Activated naive CD4-positive, alpha-beta T cell treated with anti-CD3 and anti-CD28 coated beads, Interleukin-2, amount 10 ng/mL, durations not matched to agents 7 days and 5 days (primary cell): ENCODE results near the gene ARMC10.
"Not testable (repeated sequence)": the region's sequence is repeated elsewhere in the genome, so short reads cannot be mapped to it uniquely, and the experiment has no call there.

Source experiments
- CTCF ChIA-PET: fragments of 350-600 bp; sonication (Branson Sonifier 250); formaldehyde crosslinking; loops from one replicate; lab custom pipeline; 2021; ENCODE audit warnings: antibody characterized with exemption; lab: Charles Lee
- DNase-seq: peaks from one replicate; pipeline ENCODE4 v3.0.0-alpha.2; 2020
- H3K27ac Mint-ChIP-seq: one replicate; pipeline ENCODE4 v1.8.0; 2021; ENCODE audit warnings: mild to moderate bottlenecking, moderate library complexity, mixed read lengths
- H3K27me3 Mint-ChIP-seq: one replicate; pipeline ENCODE4 v1.8.0; 2021; ENCODE audit warnings: mild to moderate bottlenecking, mixed read lengths
- H3K36me3 Mint-ChIP-seq: one replicate; pipeline ENCODE4 v1.8.0; 2021; ENCODE audit warnings: mixed read lengths
- H3K4me1 Mint-ChIP-seq: one replicate; pipeline ENCODE4 v1.8.0; 2021; ENCODE audit warnings: mixed read lengths
- H3K4me3 Mint-ChIP-seq: one replicate; pipeline ENCODE4 v1.8.0; 2021; ENCODE audit warnings: mild to moderate bottlenecking, moderate library complexity, mixed read lengths
- H3K9me3 Mint-ChIP-seq: one replicate; pipeline ENCODE4 v1.8.0; 2021; ENCODE audit warnings: mixed read lengths

ARMC10 gene

DNA sequence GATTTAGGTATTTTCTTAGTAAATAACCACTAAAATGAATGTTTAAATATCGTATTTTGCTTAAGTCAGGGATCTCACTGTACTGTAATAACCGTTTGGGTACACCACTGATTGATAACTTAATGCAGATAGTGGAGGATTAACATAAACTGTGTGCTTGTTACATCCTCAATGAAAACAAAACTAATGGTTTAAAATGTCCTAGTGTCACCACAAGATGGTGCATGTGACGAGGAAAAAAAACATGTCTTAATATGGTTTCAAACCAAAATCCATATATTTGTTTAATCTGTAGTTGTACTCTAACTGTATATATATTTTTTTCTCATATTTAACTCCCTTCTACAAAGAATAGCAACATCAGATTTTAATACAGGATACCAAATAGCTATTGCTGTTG lies 19.2 kb downstream of the ARMC10 start:
- no peak for DNase-seq
- H3K4me1 Mint-ChIP-seq: no peaks in the 10 kb centered on the region
- H3K27me3 Mint-ChIP-seq: no peaks in the 10 kb centered on the region
- H3K27ac Mint-ChIP-seq: no peak overlapping the region
- H3K9me3 Mint-ChIP-seq: no peaks in the 10 kb centered on the region
- peaks cover 35% of the 10 kb centered on the region for H3K36me3 Mint-ChIP-seq
- CTCF ChIA-PET: no interaction called here
- H3K4me3 Mint-ChIP-seq: no peak overlapping the region

DNA sequence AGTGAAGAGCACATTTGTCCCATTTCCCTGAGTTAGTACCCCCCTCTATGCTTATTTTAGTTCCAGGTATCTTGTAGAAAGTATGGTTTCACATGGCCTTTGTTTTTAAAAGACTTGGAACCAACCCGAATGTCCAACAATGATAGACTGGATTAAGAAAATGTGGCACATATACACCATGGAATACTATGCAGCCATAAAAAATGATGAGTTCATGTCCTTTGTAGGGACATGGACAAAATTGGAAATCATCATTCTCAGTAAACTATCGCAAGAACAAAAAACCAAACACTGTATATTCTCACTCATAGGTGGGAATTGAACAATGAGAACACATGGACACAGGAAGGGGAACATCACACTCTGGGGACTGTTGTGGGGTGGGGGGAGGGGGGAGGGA lies 20.6 kb downstream of the ARMC10 start:
- H3K4me1 Mint-ChIP-seq, DNase-seq, H3K27me3 Mint-ChIP-seq, H3K9me3 Mint-ChIP-seq, H3K27ac Mint-ChIP-seq, CTCF ChIA-PET, H3K4me3 Mint-ChIP-seq: not testable (repeated sequence)
- H3K36me3 Mint-ChIP-seq: peaks cover 25% of the 10 kb centered on the region

DNA sequence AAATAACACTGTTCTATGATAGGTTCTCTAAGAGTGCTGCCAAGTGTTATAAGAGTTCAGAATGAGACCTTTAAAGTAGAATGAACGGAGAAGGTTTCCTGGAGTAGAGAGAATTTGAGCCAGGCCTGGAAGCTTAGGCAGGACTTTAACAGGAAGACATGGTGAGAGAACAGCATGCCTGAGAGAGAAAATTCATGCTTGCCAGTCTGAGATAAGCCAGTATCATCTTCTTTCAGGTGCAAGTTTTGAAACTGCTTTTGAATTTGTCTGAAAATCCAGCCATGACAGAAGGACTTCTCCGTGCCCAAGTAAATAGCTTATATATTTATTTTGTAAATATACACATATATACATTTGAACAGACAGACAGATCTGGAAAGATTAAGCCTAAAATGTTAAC lies 22.1 kb downstream of the ARMC10 start:
- CTCF ChIA-PET: no interaction called here
- no peaks in the 10 kb centered on the region for H3K4me1 Mint-ChIP-seq

DNA sequence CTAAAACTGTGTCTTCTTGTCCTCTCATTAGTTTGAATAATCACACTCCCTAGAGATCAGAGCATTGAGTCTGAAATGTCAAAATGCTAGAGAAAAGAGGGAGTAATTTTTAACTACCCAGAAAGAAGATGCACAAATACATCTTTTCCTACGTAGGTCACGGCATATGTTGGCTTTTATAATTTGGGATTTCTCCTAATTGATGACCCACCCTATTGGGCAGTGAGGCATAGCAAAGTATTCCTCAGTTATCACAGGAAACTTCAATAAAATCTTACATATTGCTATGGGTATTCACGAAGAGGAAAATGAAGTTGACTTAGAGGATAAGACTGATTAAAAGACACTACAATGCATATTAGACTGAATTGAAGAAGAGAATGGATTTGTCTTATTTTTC lies 25.4 kb downstream of the ARMC10 start:
- DNase-seq: no peak
- no peaks in the 10 kb centered on the region for H3K4me1 Mint-ChIP-seq
- no peak overlapping the region for H3K27ac Mint-ChIP-seq
- CTCF ChIA-PET: interaction anchor here (1.0 kb wide), 1 partner anchor 48 kb away, joined by 3 read pairs; the partner anchor contains the start of gene NAPEPLD
- H3K36me3 Mint-ChIP-seq: peaks cover 20% of the 10 kb centered on the region
- no peaks in the 10 kb centered on the region for H3K9me3 Mint-ChIP-seq
- H3K4me3 Mint-ChIP-seq: no peak overlapping the region
- no peaks in the 10 kb centered on the region for H3K27me3 Mint-ChIP-seq

More for the DNA sequence above, 22.1 kb downstream of the ARMC10 start:
- Mint-ChIP-seq H3K4me3 (no peak overlapping the region), H3K27ac (no peak overlapping the region), H3K9me3 (no peaks in the 10 kb centered on the region), H3K36me3 (peaks cover 19% of the 10 kb centered on the region), H3K27me3 (no peaks in the 10 kb centered on the region)
- DNase-seq: no peak

DNA sequence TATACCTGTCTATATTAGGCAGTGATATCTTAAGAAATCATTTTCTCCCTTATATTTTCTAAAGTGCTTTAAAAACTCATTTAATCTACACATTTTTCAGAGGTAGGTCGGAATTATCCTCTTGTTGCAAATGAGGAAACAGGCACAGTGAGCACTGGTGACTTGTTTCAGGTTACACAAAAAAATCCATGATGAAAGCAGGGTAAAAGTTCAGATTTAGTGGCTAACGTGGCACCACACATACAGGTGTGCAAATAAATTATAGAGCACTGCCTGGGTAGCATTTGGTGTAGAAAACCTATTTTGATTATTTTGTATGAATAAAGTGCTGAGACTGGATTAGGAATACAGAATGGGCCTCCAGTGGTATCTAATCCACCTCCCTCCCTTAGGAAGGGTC lies 26.6 kb downstream of the ARMC10 start:
- no peaks in the 10 kb centered on the region for H3K4me1 Mint-ChIP-seq
- no peak for DNase-seq
- no peak overlapping the region for H3K4me3 Mint-ChIP-seq
- peaks cover 19% of the 10 kb centered on the region for H3K36me3 Mint-ChIP-seq
- H3K27ac Mint-ChIP-seq: no peak overlapping the region
- H3K27me3 Mint-ChIP-seq: no peaks in the 10 kb centered on the region
- CTCF ChIA-PET: no interaction called here
- H3K9me3 Mint-ChIP-seq: no peaks in the 10 kb centered on the region

DNA sequence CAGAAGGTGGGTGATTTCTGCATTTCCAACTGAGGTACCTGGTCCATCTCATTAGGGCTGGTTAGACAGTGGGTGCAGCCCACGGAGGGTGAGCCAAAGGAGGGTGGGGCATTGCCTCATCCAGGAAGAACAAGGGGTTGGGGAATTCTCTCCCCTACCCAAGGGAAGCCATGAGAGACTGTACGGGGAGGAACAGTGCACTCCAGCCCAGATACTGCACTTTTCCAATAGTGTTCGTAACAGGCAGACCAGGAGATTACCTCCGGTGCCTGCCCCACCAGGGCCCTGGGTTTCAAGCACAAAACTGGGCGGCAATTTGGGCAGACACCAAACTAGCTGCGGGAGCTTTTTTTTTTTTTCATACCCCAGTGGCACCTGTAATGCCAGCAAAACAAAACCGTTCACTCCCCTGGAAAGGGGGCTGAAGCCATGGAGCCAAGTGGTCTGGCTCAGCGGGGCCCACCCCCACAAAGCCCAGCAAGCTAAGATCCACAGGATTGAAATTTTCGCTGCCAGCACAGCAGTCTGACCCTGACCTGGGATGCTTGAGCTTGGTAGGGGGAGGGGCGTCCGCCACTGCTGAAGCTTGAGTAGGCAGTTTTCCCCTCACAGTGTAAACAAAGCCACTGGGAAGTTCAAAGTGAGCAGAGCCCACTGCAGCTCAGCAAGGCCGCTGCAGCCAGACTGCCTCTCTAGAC lies 31.2 kb downstream of the ARMC10 start:
- H3K4me3 Mint-ChIP-seq: no peak overlapping the region
- CTCF ChIA-PET: no interaction called here
- H3K9me3 Mint-ChIP-seq: peaks cover 13% of the 10 kb centered on the region
- no peaks in the 10 kb centered on the region for H3K27me3 Mint-ChIP-seq
- no peak overlapping the region for H3K27ac Mint-ChIP-seq
- H3K36me3 Mint-ChIP-seq: peaks cover 48% of the 10 kb centered on the region
- H3K4me1 Mint-ChIP-seq: peaks cover 5% of the 10 kb centered on the region
- DNase-seq: no peak

DNA sequence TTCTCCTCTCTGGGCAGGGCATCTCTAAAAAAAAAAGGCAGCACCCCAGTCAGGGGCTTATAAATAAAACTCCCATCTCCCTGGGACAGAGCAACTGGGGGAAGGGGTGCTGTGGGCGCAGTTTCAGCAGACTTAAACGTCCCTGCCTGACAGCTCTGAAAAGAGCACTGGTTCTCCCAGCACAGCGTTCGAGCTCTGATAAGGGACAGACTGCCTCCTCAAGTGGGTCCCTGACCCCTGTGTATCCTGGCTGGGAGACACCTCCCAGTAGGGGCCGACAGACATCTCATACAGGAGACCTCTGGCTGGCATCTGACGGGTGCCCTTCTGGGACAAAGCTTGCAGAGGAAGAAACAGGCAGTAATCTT lies 31.7 kb downstream of the ARMC10 start:
- not testable (repeated sequence) for H3K27ac Mint-ChIP-seq

DNA sequence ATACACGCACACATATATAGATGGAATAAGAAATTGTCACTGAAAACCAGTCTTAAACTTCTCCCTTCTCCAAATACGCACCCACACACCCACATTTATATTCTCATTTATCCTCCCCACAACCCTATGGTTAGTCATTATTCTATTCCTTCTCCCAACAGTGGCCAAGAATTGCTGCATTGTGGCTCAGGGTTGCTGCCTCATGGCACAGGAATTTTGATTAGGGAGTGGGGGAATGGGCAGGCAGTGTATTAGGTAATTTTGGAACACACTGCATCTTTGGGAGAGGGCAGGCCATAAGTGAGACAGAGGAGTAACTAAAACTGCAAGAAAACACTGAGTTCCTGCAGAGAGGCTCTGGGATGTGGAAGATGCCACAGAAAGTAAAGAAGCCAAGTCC lies 38.2 kb downstream of the ARMC10 start:
- Mint-ChIP-seq H3K9me3 (peaks cover 11% of the 10 kb centered on the region), H3K36me3 (peaks cover 42% of the 10 kb centered on the region)
- CTCF ChIA-PET: no interaction called here

More for the DNA sequence above, 31.7 kb downstream of the ARMC10 start:
- CTCF ChIA-PET, H3K4me3 Mint-ChIP-seq, H3K4me1 Mint-ChIP-seq, DNase-seq, H3K27me3 Mint-ChIP-seq: not testable (repeated sequence)
- H3K9me3 Mint-ChIP-seq: peaks cover 13% of the 10 kb centered on the region
- peaks cover 53% of the 10 kb centered on the region for H3K36me3 Mint-ChIP-seq

DNA sequence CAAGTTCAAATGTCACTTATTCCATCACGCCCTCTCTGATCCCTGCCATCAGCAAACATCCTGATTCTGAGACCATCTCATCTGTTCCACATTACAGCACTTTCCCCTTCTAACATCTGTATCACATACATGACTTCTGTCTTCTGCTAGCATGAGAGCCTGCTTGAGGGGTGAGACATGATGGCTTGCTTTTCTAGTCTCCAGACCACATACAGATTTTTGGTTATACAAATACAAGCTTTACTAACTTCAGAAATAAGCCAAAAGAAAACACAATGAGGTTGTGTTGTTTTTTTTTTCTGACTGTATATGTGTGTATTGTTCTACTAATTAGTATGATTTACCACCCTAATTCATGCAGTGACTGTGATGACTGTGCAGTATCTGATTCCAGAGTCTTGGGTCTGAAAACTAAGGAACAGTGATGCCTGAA lies 39.7 kb downstream of the ARMC10 start:
- Mint-ChIP-seq H3K27ac (no peak overlapping the region), H3K9me3 (peaks cover 5% of the 10 kb centered on the region), H3K4me3 (no peak overlapping the region), H3K36me3 (peaks cover 34% of the 10 kb centered on the region), H3K27me3 (no peaks in the 10 kb centered on the region), H3K4me1 (peaks cover 9% of the 10 kb centered on the region)
- no peak for DNase-seq
- CTCF ChIA-PET: interaction anchor here (0.6 to 0.8 kb wide), 2 partner anchors 165 to 1426 kb away, joined by 3 read pairs; no protein-coding TSS in a partner anchor

More for the DNA sequence above, 38.2 kb downstream of the ARMC10 start:
- Mint-ChIP-seq H3K4me3 (no peak overlapping the region), H3K27ac (no peak overlapping the region), H3K27me3 (no peaks in the 10 kb centered on the region), H3K4me1 (peaks cover 14% of the 10 kb centered on the region)
- no peak for DNase-seq

DNA sequence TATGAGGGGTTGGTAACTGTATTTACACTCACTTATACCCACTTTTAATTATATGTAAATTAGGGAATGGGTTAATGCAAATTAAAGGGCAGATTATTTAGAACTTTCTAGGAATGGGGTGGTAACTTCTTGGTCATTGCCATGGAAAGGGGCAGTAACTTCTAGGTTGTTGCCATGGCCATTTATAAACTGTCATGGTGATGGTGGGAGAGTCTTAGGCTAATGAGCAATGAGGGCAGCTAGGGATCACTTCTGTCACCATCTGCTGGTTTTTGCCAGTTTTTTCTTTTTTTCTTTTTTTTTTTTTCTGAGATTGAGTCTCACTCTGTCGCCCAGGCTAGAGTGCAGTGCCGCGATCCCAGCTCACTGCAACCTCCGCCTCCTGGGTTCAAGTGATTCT lies 40.8 kb downstream of the ARMC10 start:
- H3K4me3 Mint-ChIP-seq: no peak overlapping the region
- peaks cover 2% of the 10 kb centered on the region for H3K9me3 Mint-ChIP-seq
- peaks cover 9% of the 10 kb centered on the region for H3K4me1 Mint-ChIP-seq
- peaks cover 35% of the 10 kb centered on the region for H3K36me3 Mint-ChIP-seq
- no peaks in the 10 kb centered on the region for H3K27me3 Mint-ChIP-seq
- CTCF ChIA-PET: interaction anchor here (0.8 kb wide), 1 partner anchor 1427 kb away, joined by 3 read pairs; no protein-coding TSS in a partner anchor
- H3K27ac Mint-ChIP-seq: no peak overlapping the region
- no peak for DNase-seq

DNA sequence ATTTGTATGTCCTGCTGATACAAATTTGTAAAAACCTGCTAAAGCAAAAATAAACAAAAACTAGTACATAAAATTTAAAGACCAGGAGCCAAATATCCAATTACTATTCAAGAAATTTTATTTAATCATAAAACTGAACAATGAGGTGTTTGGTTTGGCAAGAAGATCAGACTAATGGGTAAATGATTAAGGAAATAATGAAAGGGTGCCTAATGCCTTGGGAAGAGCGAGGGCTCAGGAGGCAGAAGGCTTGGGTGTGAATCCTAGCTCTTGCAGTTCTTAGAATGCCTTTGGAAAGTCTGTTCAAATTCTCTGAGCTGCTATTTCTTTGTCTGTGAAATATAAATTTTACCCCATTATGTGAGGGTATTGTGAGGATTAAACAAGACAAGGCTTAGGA lies 41.6 kb downstream of the ARMC10 start:
- Mint-ChIP-seq H3K9me3 (no peaks in the 10 kb centered on the region), H3K27me3 (no peaks in the 10 kb centered on the region), H3K36me3 (peaks cover 36% of the 10 kb centered on the region), H3K4me1 (peaks cover 9% of the 10 kb centered on the region), H3K27ac (no peak overlapping the region), H3K4me3 (no peak overlapping the region)
- CTCF ChIA-PET: no interaction called here
- DNase-seq: no peak

DNA sequence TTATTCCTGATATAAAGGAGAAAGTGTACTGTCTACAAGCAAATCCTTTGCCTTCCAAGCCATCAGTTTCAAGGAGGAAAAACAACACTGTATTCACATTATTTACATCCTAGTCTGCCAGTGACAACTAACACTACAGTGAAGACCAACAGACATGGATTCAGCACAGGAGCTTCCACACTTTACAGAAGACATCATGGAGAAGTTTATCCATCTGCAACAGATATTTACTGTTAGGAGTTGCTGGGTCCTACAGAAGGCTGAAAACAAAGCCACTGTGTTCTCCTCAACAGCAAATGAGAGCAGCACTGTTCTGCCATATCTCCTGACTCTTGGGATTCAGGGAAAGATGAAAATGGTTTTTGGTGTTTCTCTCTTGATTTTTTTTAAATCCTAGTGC lies 42.1 kb downstream of the ARMC10 start:
- peaks cover 9% of the 10 kb centered on the region for H3K4me1 Mint-ChIP-seq
- H3K27me3 Mint-ChIP-seq: no peaks in the 10 kb centered on the region
- H3K27ac Mint-ChIP-seq: no peak overlapping the region
- CTCF ChIA-PET: no interaction called here
- DNase-seq: no peak
- no peaks in the 10 kb centered on the region for H3K9me3 Mint-ChIP-seq
- peaks cover 35% of the 10 kb centered on the region for H3K36me3 Mint-ChIP-seq
- H3K4me3 Mint-ChIP-seq: no peak overlapping the region

DNA sequence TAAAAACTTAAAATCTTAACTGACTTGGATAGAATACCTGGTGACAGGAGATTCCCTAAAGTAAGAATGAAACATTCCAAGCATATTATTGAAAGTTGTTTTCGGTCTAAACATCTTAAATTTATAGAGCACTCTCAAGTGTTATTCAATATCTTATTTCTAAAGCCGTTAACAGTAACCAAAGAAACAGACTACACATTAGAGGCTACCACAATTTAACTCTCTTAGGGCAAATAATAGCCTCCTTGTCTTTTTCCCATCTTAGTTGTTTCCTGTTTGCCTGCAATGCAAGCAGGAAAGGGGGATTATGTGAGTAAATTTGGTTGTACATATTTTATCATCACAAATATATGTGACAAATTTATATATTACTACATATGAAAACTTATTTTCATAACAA lies 42.5 kb downstream of the ARMC10 start:
- H3K27ac Mint-ChIP-seq: no peak overlapping the region
- no peaks in the 10 kb centered on the region for H3K9me3 Mint-ChIP-seq
- peaks cover 33% of the 10 kb centered on the region for H3K36me3 Mint-ChIP-seq
- H3K4me3 Mint-ChIP-seq: no peak overlapping the region
- peaks cover 9% of the 10 kb centered on the region for H3K4me1 Mint-ChIP-seq
- DNase-seq: no peak
- H3K27me3 Mint-ChIP-seq: no peaks in the 10 kb centered on the region
- CTCF ChIA-PET: no interaction called here

DNA sequence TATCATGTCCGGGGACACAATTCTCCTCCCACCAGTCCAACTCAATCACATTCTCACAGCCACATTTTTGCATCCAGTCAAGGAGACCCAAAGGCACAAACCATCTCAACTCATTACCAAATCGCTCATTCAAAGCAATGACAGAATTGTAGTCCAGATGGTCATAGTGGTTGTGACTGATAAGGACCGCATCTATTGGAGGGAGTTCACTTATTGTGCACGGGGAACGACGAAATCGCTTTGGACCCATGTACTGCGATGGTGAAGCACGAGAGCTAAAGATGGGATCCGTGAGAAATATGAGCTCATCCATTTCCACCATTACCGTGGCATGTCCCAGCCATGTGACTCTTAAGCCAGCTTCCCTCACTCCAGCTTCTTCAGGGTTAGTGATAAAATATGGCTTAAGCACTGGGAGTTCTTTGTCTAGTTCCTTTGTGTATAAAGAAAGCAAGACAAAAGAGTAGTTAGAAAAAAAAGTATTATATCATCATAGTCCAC lies 44.9 kb downstream of the ARMC10 start:
- Mint-ChIP-seq H3K9me3 (no peaks in the 10 kb centered on the region), H3K27me3 (no peaks in the 10 kb centered on the region), H3K4me3 (no peak overlapping the region), H3K36me3 (peaks cover 28% of the 10 kb centered on the region), H3K27ac (no peak overlapping the region), H3K4me1 (no peaks in the 10 kb centered on the region)
- CTCF ChIA-PET: no interaction called here
- no peak for DNase-seq

DNA sequence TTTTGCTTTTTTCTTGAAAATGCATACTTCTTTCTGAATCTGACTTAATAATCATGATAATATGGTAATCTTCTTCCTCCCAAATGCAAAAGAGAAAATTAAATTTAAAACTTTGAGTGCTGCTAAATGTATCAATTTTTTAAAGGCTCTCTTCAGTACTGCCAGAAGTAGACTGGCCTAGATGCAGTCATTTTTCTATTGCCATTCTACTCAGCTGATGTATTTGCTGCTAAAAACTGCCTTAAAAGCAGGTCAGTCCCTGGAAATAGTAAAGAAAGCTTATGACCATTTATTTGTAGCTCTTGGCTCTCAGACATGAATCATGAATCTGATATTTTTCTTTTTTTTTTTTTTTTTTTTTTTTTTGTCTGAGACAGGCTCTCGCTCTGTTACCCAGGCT lies 45.4 kb downstream of the ARMC10 start:
- no peak overlapping the region for H3K27ac Mint-ChIP-seq
- no peaks in the 10 kb centered on the region for H3K27me3 Mint-ChIP-seq
- H3K9me3 Mint-ChIP-seq: no peaks in the 10 kb centered on the region
- peaks cover 28% of the 10 kb centered on the region for H3K36me3 Mint-ChIP-seq
- CTCF ChIA-PET: no interaction called here
- no peaks in the 10 kb centered on the region for H3K4me1 Mint-ChIP-seq
- H3K4me3 Mint-ChIP-seq: no peak overlapping the region
- no peak for DNase-seq
